Measurements from ENCODE around the gene GJB3.
"Not testable (repeated sequence)": the region's sequence is repeated elsewhere in the genome, so short reads cannot be mapped to it uniquely, and the experiment has no call there.

Gene GJB3

GRCh38 chr1:34781071-34781843 lies at the start of gene GJB3:
Gene GJB3, plus strand, starts transcription at chr1:34781214. Its CDS starts 3,549 bp downstream, at chr1:34784763.
- in situ Hi-C loops (cut with MboI; ENCODE audit: low sequenced_read_pairs) = no loop called here

GRCh38 chr1:34732831-34733230 lies 48.2 kb upstream of the GJB3 start:
- in situ Hi-C loops (cut with MboI; ENCODE audit: low sequenced_read_pairs) = not testable (repeated sequence)

GRCh38 chr1:34736692-34737091 lies 44.3 kb upstream of the GJB3 start:
- in situ Hi-C loops (cut with MboI; ENCODE audit: low sequenced_read_pairs) = no loop called here

- in situ Hi-C loops (cut with MboI; ENCODE audit: low sequenced_read_pairs) = not testable (repeated sequence)
These were observed 43.8 kb upstream of the GJB3 start for GRCh38 chr1:34737236-34737635.

GRCh38 chr1:34739613-34740012 lies 41.4 kb upstream of the GJB3 start:
- in situ Hi-C loops (cut with MboI; ENCODE audit: low sequenced_read_pairs) = no loop called here

GRCh38 chr1:34740161-34740868 lies 40.7 kb upstream of the GJB3 start:
- in situ Hi-C loops (cut with MboI; ENCODE audit: low sequenced_read_pairs) = no loop called here

GRCh38 chr1:34742667-34743270 lies 38.2 kb upstream of the GJB3 start:
- in situ Hi-C loops (cut with MboI; ENCODE audit: low sequenced_read_pairs) = no loop called here

GRCh38 chr1:34743775-34744174 lies 37.2 kb upstream of the GJB3 start:
- in situ Hi-C loops (cut with MboI; ENCODE audit: low sequenced_read_pairs) = no loop called here

- in situ Hi-C loops (cut with MboI; ENCODE audit: low sequenced_read_pairs) = no loop called here
These were observed 36.2 kb upstream of the GJB3 start for GRCh38 chr1:34744851-34745250.

- in situ Hi-C loops (cut with MboI; ENCODE audit: low sequenced_read_pairs) = no loop called here
These were observed 35.3 kb upstream of the GJB3 start for GRCh38 chr1:34745666-34746065.

GRCh38 chr1:34746101-34746500 lies 34.9 kb upstream of the GJB3 start:
- in situ Hi-C loops (cut with MboI; ENCODE audit: low sequenced_read_pairs) = no loop called here

- in situ Hi-C loops (cut with MboI; ENCODE audit: low sequenced_read_pairs) = no loop called here
These were observed 34.0 kb upstream of the GJB3 start for GRCh38 chr1:34746785-34747637.

- in situ Hi-C loops (cut with MboI; ENCODE audit: low sequenced_read_pairs) = no loop called here
These were observed 33.4 kb upstream of the GJB3 start for GRCh38 chr1:34747638-34747941.

- in situ Hi-C loops (cut with MboI; ENCODE audit: low sequenced_read_pairs) = no loop called here
These were observed 31.0 kb upstream of the GJB3 start for GRCh38 chr1:34749992-34750391.

- in situ Hi-C loops (cut with MboI; ENCODE audit: low sequenced_read_pairs) = no loop called here
These were observed 30.4 kb upstream of the GJB3 start for GRCh38 chr1:34750610-34751009.

GRCh38 chr1:34753163-34753562 lies 27.9 kb upstream of the GJB3 start:
- in situ Hi-C loops (cut with MboI; ENCODE audit: low sequenced_read_pairs) = no loop called here

GRCh38 chr1:34754964-34755637 lies 25.9 kb upstream of the GJB3 start, which contains the start of gene GJB5:
Gene GJB5, plus strand, starts transcription at chr1:34755047. Its CDS starts 2,284 bp downstream, at chr1:34757331.
- in situ Hi-C loops (cut with MboI; ENCODE audit: low sequenced_read_pairs) = no loop called here

GRCh38 chr1:34755961-34756360 lies 25.1 kb upstream of the GJB3 start:
- in situ Hi-C loops (cut with MboI; ENCODE audit: low sequenced_read_pairs) = no loop called here

- in situ Hi-C loops (cut with MboI; ENCODE audit: low sequenced_read_pairs) = no loop called here
These were observed 23.6 kb upstream of the GJB3 start for GRCh38 chr1:34757386-34757785.

- in situ Hi-C loops (cut with MboI; ENCODE audit: low sequenced_read_pairs) = no loop called here
These were observed 22.3 kb upstream of the GJB3 start for GRCh38 chr1:34758751-34759150.
